Pons (tissue), 1 donor: Measurements from ENCODE around the gene POM121.
"Not testable (repeated sequence)": the region's sequence is repeated elsewhere in the genome, so short reads cannot be mapped to it uniquely, and the experiment has no call there.

Experiments
- DNase-seq: peaks from one replicate; pipeline ENCODE4 v3.0.0-alpha.2; 2016; ENCODE audit warnings: low spot score

POM121 gene

GRCh38 chr7:72949686-72950085 lies 24.8 kb downstream of the POM121 start:
- DNase-seq, result not testable (repeated sequence)

- DNase-seq, result not testable (repeated sequence)
Measured at GRCh38 chr7:72950432-72950831, 25.5 kb downstream of the POM121 start.

GRCh38 chr7:72953901-72954562 lies 29.1 kb downstream of the POM121 start:
- not testable (repeated sequence) for DNase-seq

GRCh38 chr7:72954563-72955198 lies 29.8 kb downstream of the POM121 start:
- not testable (repeated sequence) for DNase-seq

- not testable (repeated sequence) for DNase-seq
Measured at GRCh38 chr7:72960029-72960428, 35.1 kb downstream of the POM121 start.

- not testable (repeated sequence) for DNase-seq
Measured at GRCh38 chr7:72960626-72961345, 35.9 kb downstream of the POM121 start.

- DNase-seq, result not testable (repeated sequence)
Measured at GRCh38 chr7:72961346-72961650, 36.4 kb downstream of the POM121 start.

GRCh38 chr7:72963056-72963455 lies 38.2 kb downstream of the POM121 start:
- not testable (repeated sequence) for DNase-seq

- DNase-seq, result not testable (repeated sequence)
Measured at GRCh38 chr7:72965186-72965975, 40.5 kb downstream of the POM121 start.

GRCh38 chr7:72966892-72967291 lies 42.0 kb downstream of the POM121 start:
- DNase-seq, result not testable (repeated sequence)

GRCh38 chr7:72968980-72969516 lies 44.2 kb downstream of the POM121 start, which contains the start of gene TRIM74:
TRIM74 (minus strand) TSS chr7:72969466; CDS start chr7:72966157, 3,309 bp downstream.
- DNase-seq, result not testable (repeated sequence)

- DNase-seq, result not testable (repeated sequence)
Measured at GRCh38 chr7:72969688-72970087, 44.8 kb downstream of the POM121 start.

GRCh38 chr7:72971505-72971904 lies 46.6 kb downstream of the POM121 start:
- DNase-seq, result not testable (repeated sequence)

- not testable (repeated sequence) for DNase-seq
Measured at GRCh38 chr7:72974781-72975180, 49.9 kb downstream of the POM121 start.

- not testable (repeated sequence) for DNase-seq
Measured at GRCh38 chr7:72975656-72976286, 50.9 kb downstream of the POM121 start.

- not testable (repeated sequence) for DNase-seq
Measured at GRCh38 chr7:72976434-72976833, 51.5 kb downstream of the POM121 start.

GRCh38 chr7:72980382-72980781 lies 55.5 kb downstream of the POM121 start:
- DNase-seq, result not testable (repeated sequence)

GRCh38 chr7:72982084-72982483 lies 57.2 kb downstream of the POM121 start:
- not testable (repeated sequence) for DNase-seq

- DNase-seq, result not testable (repeated sequence)
Measured at GRCh38 chr7:72990146-72990913, 65.4 kb downstream of the POM121 start.

GRCh38 chr7:72995484-72995883 lies 70.6 kb downstream of the POM121 start:
- not testable (repeated sequence) for DNase-seq
